H9 (cell line): Measurements from ENCODE around the gene USH2A. TPM values are rescaled to one million over a fixed set of nuclear protein-coding genes. Genes with fewer than 3 reads are reported as not detected.

ENCODE experiments used
- DNase-seq: peaks from one replicate; pipeline ENCODE4 v3.0.0-alpha.2; 2017
- H2AFZ ChIP-seq: one replicate; pipeline ENCODE4 v1.6.1; 2013; ENCODE audit warnings: mild to moderate bottlenecking, low read length, control low read depth, moderate library complexity
- H2AK5ac ChIP-seq: 2 replicates; pipeline ENCODE4 v1.6.1; 2013; ENCODE audit warnings: low read length, control low read depth, mixed read lengths; ENCODE audit not compliant: insufficient read length
- H2BK120ac ChIP-seq: one replicate; pipeline ENCODE4 v1.6.1; 2013; ENCODE audit warnings: low read depth, mild to moderate bottlenecking, low read length, control low read depth, inconsistent platforms; ENCODE audit not compliant: poor library complexity, severe bottlenecking
- H2BK12ac ChIP-seq: 2 replicates; pipeline ENCODE4 v1.6.1; 2013; ENCODE audit warnings: low read length, control low read depth, mixed read lengths, low read depth; ENCODE audit not compliant: insufficient read length
- H2BK15ac ChIP-seq: 2 replicates; pipeline ENCODE4 v1.6.1; 2013; ENCODE audit warnings: low read depth, low read length, control low read depth
- H2BK20ac ChIP-seq: one replicate; pipeline ENCODE4 v1.6.1; 2013; ENCODE audit warnings: low read depth, mild to moderate bottlenecking, low read length, control low read depth, inconsistent platforms; ENCODE audit not compliant: poor library complexity, severe bottlenecking
- H2BK5ac ChIP-seq: 2 replicates; pipeline ENCODE4 v1.6.1; 2013; ENCODE audit warnings: low read length, control low read depth, mixed read lengths; ENCODE audit not compliant: insufficient read length
- H3K14ac ChIP-seq: 2 replicates; pipeline ENCODE4 v1.6.1; 2013; ENCODE audit warnings: low read length, control low read depth; ENCODE audit not compliant: insufficient read depth
- H3K18ac ChIP-seq: 2 replicates; pipeline ENCODE4 v1.6.1; 2013; ENCODE audit warnings: low read depth, mild to moderate bottlenecking, mixed read lengths, low read length, control low read depth; ENCODE audit not compliant: insufficient read length
- H3K23ac ChIP-seq: 2 replicates; pipeline ENCODE4 v1.6.1; 2013; ENCODE audit warnings: low read length, control low read depth, mixed read lengths, low read depth; ENCODE audit not compliant: insufficient read length
- H3K23me2 ChIP-seq: 2 replicates; pipeline ENCODE4 v1.6.1; 2013; ENCODE audit warnings: low read depth, mild to moderate bottlenecking, mixed read lengths, low read length, control low read depth; ENCODE audit not compliant: insufficient read length, poor library complexity, severe bottlenecking
- H3K27ac ChIP-seq: 2 replicates; pipeline ENCODE4 v1.5.1; 2013; ENCODE audit warnings: low read length, control low read depth, mixed read lengths, low read depth; ENCODE audit not compliant: insufficient read length
- H3K27me3 ChIP-seq: 2 replicates; pipeline ENCODE4 v1.6.1; 2013; ENCODE audit warnings: low read length, control low read depth, inconsistent platforms; ENCODE audit not compliant: insufficient read depth
- H3K4ac ChIP-seq: 2 replicates; pipeline ENCODE4 v1.6.1; 2013; ENCODE audit warnings: low read depth, mild to moderate bottlenecking, control low read depth, inconsistent platforms, low read length, moderate library complexity
- H3K4me1 ChIP-seq: 2 replicates; pipeline ENCODE4 v1.6.1; 2013; ENCODE audit warnings: low read length, control low read depth, inconsistent platforms; ENCODE audit not compliant: insufficient read depth
- H3K4me2 ChIP-seq: 2 replicates; pipeline ENCODE4 v1.6.1; 2013; ENCODE audit warnings: low read length, control low read depth, mixed read lengths; ENCODE audit not compliant: insufficient read length, insufficient read depth
- H3K56ac ChIP-seq: 2 replicates; pipeline ENCODE4 v1.6.1; 2013; ENCODE audit warnings: low read depth, mild to moderate bottlenecking, mixed read lengths, low read length, control low read depth; ENCODE audit not compliant: insufficient read length
- H3K79me1 ChIP-seq: 2 replicates; pipeline ENCODE4 v1.6.1; 2013; ENCODE audit warnings: low read depth, mild to moderate bottlenecking, moderate library complexity, low read length, control low read depth, inconsistent platforms; ENCODE audit not compliant: insufficient read depth, poor library complexity, severe bottlenecking
- H3K79me2 ChIP-seq: 2 replicates; pipeline ENCODE4 v1.6.1; 2013; ENCODE audit warnings: low read length, control low read depth, inconsistent platforms; ENCODE audit not compliant: insufficient read depth
- H3K9ac ChIP-seq: 2 replicates; pipeline ENCODE4 v1.6.1; 2013; ENCODE audit warnings: low read length, control low read depth, mixed read lengths; ENCODE audit not compliant: insufficient read length; ENCODE audit errors: extremely low read depth
- H3K9me3 ChIP-seq: one replicate; pipeline ENCODE4 v1.6.1; 2013; ENCODE audit warnings: low read depth, low read length, inconsistent platforms; ENCODE audit not compliant: control insufficient read depth
- H3T11ph ChIP-seq: one replicate; pipeline ENCODE4 v1.6.1; 2013; ENCODE audit warnings: mild to moderate bottlenecking, low read length, control low read depth, inconsistent platforms
- H4K20me1 ChIP-seq: one replicate; pipeline ENCODE4 v1.6.1; 2013; ENCODE audit not compliant: control insufficient read depth, insufficient read length, insufficient read depth
- H4K5ac ChIP-seq: 2 replicates; pipeline ENCODE4 v1.6.1; 2013; ENCODE audit warnings: low read depth, mild to moderate bottlenecking, mixed read lengths, low read length, control low read depth; ENCODE audit not compliant: insufficient read length
- H4K8ac ChIP-seq: replicated peaks from 2 replicates; pipeline ENCODE4 v1.6.1; 2013; ENCODE audit warnings: low read length, control low read depth, mixed read lengths, low read depth; ENCODE audit not compliant: insufficient read length
- H4K91ac ChIP-seq: 2 replicates; pipeline ENCODE4 v1.6.1; 2013; ENCODE audit warnings: low read depth, mild to moderate bottlenecking, moderate library complexity, mixed read lengths, low read length, control low read depth; ENCODE audit not compliant: insufficient read length
- H3K27ac Mint-ChIP-seq, 3 experiments: 2 replicates in 2 of 3; 3 replicates in 1 of 3; pipeline ENCODE4 v1.8.0; 2020 to 2021; ENCODE audit warnings: mixed read lengths in 3 of 3, mild to moderate bottlenecking in 1 of 3, moderate library complexity in 1 of 3
- H3K27me3 Mint-ChIP-seq: 2 replicates; pipeline ENCODE4 v1.8.0; 2021; ENCODE audit warnings: low read depth, mild to moderate bottlenecking, moderate library complexity, mixed read lengths
- H3K36me3 Mint-ChIP-seq, 3 experiments: 2 replicates in 2 of 3; 3 replicates in 1 of 3; pipeline ENCODE4 v1.8.0; 2020 to 2021; ENCODE audit warnings: low read depth in 3 of 3, mixed read lengths in 3 of 3; ENCODE audit not compliant: insufficient read depth in 1 of 3
- H3K4me1 Mint-ChIP-seq, 2 experiments: 2 replicates each; pipeline ENCODE4 v1.8.0; 2020; ENCODE audit warnings: mixed read lengths in 2 of 2
- H3K4me3 Mint-ChIP-seq, 2 experiments: 2 replicates in 1 of 2; 3 replicates in 1 of 2; pipeline ENCODE4 v1.8.0; 2020 to 2021; ENCODE audit warnings: mild to moderate bottlenecking in 2 of 2, mixed read lengths in 2 of 2, moderate library complexity in 1 of 2
- H3K9me3 Mint-ChIP-seq, 2 experiments: 2 replicates in 1 of 2; 3 replicates in 1 of 2; pipeline ENCODE4 v1.8.0; 2020; ENCODE audit warnings: mild to moderate bottlenecking in 2 of 2, mixed read lengths in 2 of 2, moderate library complexity in 1 of 2
- WGBS: extraction: QIAGEN DNeasy Blood & Tissue Kit; methylation state at CpG from one replicate; pipeline ENCODE4 v1.1.7; 2013; ENCODE audit warnings: missing lambda C conversion rate, low lambda C conversion rate, mixed read lengths; ENCODE audit not compliant: insufficient read length; ENCODE audit errors: extremely low coverage; 5-methylcytosine and 5-hydroxymethylcytosine counted together
- total RNA-seq: library from RNA; stranded (reverse); gene quantifications from 2 replicates; pipeline ENCODE4 v1.2.1, GENCODE V29; 2021
- TF ChIP-seq, protein P1 (sequence below): fragments of 200-600 bp; sonication (generic); conservative IDR thresholded peaks from 3 replicates; pipeline ENCODE4 v1.8.0; 2021; ENCODE audit warnings: antibody characterized with exemption, mild to moderate bottlenecking

Gene USH2A
- total RNA-seq, 1 experiment from 2014 or later: 0.11 TPM

DNA sequence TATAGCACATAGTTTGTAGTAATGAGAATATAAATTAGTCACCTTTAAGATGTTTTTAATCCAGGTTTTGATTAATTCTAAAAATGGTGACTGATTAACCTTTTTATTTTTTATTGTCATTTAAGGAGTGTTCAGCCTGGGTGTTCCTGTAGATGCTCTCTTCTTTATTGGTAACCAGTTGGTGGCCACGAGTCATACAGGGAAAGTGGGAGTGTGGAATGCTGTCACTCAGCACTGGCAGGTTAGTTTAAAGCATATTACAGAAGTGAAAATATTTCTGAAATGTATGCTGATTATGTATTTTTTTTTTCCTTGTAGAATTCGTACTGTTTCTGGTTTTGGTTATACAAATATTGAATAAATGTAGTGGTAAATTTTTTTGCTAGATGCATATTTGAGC lies 828.0 kb downstream of the USH2A start:
- no peak overlapping the region for H3K56ac ChIP-seq
- H3K9me3 ChIP-seq: no peaks in the 10 kb centered on the region
- no peak overlapping the region for H2BK12ac ChIP-seq
- no peak overlapping the region for H2AK5ac ChIP-seq
- H3K79me1 ChIP-seq: no peaks in the 10 kb centered on the region
- Mint-ChIP-seq H3K4me1 (peaks cover 22 to 26% of the 10 kb centered on the region in 2 experiments), H3K27me3 (no peaks in the 10 kb centered on the region), H3K36me3 (peaks cover 14 to 30% (median 21%) of the 10 kb centered on the region in 3 experiments; a peak in 6 of 7 replicates), H3K27ac (no peak overlapping the region), H3K9me3 (no peaks in the 10 kb centered on the region), H3K4me3 (no peak overlapping the region)
- no peak overlapping the region for H3K23ac ChIP-seq
- H3K27me3 ChIP-seq: no peaks in the 10 kb centered on the region
- H3T11ph ChIP-seq: no peak overlapping the region
- no peaks in the 10 kb centered on the region for H3K79me2 ChIP-seq
- no peak overlapping the region for H2BK120ac ChIP-seq
- TF ChIP-seq, protein P1, sequence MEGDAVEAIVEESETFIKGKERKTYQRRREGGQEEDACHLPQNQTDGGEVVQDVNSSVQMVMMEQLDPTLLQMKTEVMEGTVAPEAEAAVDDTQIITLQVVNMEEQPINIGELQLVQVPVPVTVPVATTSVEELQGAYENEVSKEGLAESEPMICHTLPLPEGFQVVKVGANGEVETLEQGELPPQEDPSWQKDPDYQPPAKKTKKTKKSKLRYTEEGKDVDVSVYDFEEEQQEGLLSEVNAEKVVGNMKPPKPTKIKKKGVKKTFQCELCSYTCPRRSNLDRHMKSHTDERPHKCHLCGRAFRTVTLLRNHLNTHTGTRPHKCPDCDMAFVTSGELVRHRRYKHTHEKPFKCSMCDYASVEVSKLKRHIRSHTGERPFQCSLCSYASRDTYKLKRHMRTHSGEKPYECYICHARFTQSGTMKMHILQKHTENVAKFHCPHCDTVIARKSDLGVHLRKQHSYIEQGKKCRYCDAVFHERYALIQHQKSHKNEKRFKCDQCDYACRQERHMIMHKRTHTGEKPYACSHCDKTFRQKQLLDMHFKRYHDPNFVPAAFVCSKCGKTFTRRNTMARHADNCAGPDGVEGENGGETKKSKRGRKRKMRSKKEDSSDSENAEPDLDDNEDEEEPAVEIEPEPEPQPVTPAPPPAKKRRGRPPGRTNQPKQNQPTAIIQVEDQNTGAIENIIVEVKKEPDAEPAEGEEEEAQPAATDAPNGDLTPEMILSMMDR: no peak
- H4K91ac ChIP-seq: no peak overlapping the region
- no peak overlapping the region for H3K18ac ChIP-seq
- H2AFZ ChIP-seq: no peak overlapping the region
- H3K4ac ChIP-seq: no peak overlapping the region
- H3K4me2 ChIP-seq: no peak overlapping the region
- H4K8ac ChIP-seq: no peak overlapping the region
- H2BK15ac ChIP-seq: no peak overlapping the region
- H3K4me1 ChIP-seq: no peaks in the 10 kb centered on the region; the same call in 1 of the 2 replicates
- no peak overlapping the region for H2BK5ac ChIP-seq
- WGBS: no CpG with 5 or more reads among the region's 2 CpGs
- no peak overlapping the region for H3K14ac ChIP-seq
- H3K27ac ChIP-seq: no peak overlapping the region
- H3K23me2 ChIP-seq: no peaks in the 10 kb centered on the region
- DNase-seq: no peak
- no peak overlapping the region for H3K9ac ChIP-seq
- no peak overlapping the region for H4K5ac ChIP-seq
- H4K20me1 ChIP-seq: no peaks in the 10 kb centered on the region
- no peak overlapping the region for H2BK20ac ChIP-seq
